Measurements from ENCODE around the gene TRMT2A.

GRCh38 chr22:20160041-20160440 lies 43.0 kb upstream of the TRMT2A start:
- TF ChIP-seq CTCF (IDR thresholded peaks at IDR 0.05; ENCODE audit: low read length), result no peak
- no peak for TF ChIP-seq EZH2 (IDR thresholded peaks at IDR 0.05; ENCODE audit: borderline replicate concordance, low read length)

All from OCI-LY1 (cell line).